ENCODE measurements around the gene FBXL14. TPM values are rescaled to one million over a fixed set of nuclear protein-coding genes. Genes with fewer than 3 reads are reported as not detected.

FBXL14 gene
- total and polyA plus RNA-seq, 2 of the 13 experiments (the other 11 are each of a cell fraction or from before 2014, with no cell fraction given) = 7.0 to 7.4 TPM

DNA sequence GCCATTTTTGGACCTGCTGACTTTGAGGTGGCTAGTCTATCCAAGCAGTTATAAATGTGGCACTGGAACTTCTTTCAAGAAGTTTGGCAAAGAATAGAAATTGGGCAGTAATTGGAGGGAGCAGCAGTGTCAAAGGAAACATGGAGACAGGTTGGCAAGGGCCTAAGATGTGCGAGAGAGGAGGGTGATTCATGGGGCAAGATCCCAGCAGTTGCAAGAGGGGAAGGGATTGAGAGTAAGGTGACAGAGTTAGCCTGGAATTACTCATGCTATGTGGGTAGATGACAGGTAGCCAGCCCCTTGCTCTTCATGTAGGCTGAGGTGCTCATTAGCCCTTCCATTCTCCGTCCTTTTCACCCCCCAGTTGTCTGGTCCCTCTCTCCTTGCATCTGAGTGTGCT lies 42.2 kb downstream of the FBXL14 start:
- Histone ChIP-seq H2AFZ (ENCODE audit: low read length) (no peak overlapping the region), H3K9ac (ENCODE audit: insufficient read depth, low read depth, low read length) (no peak overlapping the region), H3K9me3 (ENCODE audit: low read length) (no peaks in the 10 kb centered on the region), H3K79me2 (ENCODE audit: insufficient read depth, low read length) (no peaks in the 10 kb centered on the region), H3K27me3 (ENCODE audit: control insufficient read depth in 1 of 2, insufficient read depth in 2 of 2, low read length in 2 of 2) (peaks cover 4 to 36% of the 10 kb centered on the region in 2 experiments), H3K4me1 (ENCODE audit: insufficient read depth, low read length) (no peaks in the 10 kb centered on the region), H3K27ac (ENCODE audit: extremely low read length, insufficient read depth, low read length) (no peak overlapping the region), H3K4me3 (replicated peaks in 1 of 3; ENCODE audit: insufficient read depth in 1 of 3, low read depth in 2 of 3, low read length in 3 of 3) (no peak overlapping the region), H3K4me2 (ENCODE audit: low read depth, low read length) (no peak overlapping the region), H4K20me1 (ENCODE audit: insufficient read depth, low read length) (no peaks in the 10 kb centered on the region), H3K36me3 (replicated peaks in 1 of 2; ENCODE audit: control insufficient read depth in 1 of 2, insufficient read depth in 2 of 2, low read length in 2 of 2) (no peaks in the 10 kb centered on the region)
- POLR2A ChIA-PET = no interaction called here
- CTCF ChIA-PET (ENCODE audit: low intra/inter-chr PET ratio, low total read pairs) = no interaction called here
- in situ Hi-C loops (cut with HindIII; ENCODE audit: extremely low pct_ligation_motif_present, low pct_unique_long_range_greater_than_20kb) = no loop called here
- no peak for FAIRE-seq
- intact Hi-C loops (cut with micrococcal nuclease; ENCODE audit: unreplicated experiment) = no loop called here
- no peak for DNase-seq (ENCODE audit: low spot score)
- 33% methylated on average over 2 of the region's 2 CpGs for WGBS (ENCODE audit: low lambda C conversion rate)
- no TSS peak for BruUV-seq (replicated peaks)
- ATAC-seq = no peak
- TF ChIP-seq ZNF564 (CRISPR knock-in tag; IDR thresholded peaks at IDR 0.05) (no peak), KDM3A (CRISPR knock-in tag; IDR thresholded peaks at IDR 0.05; ENCODE audit: low read depth) (no peak), ZNF839 (CRISPR knock-in tag; IDR thresholded peaks at IDR 0.05; ENCODE audit: borderline replicate concordance) (no peak), CHCHD3 (CRISPR knock-in tag; IDR thresholded peaks at IDR 0.05) (no peak), MXD4 (CRISPR knock-in tag; IDR thresholded peaks at IDR 0.05) (no peak), SMYD3 (CRISPR knock-in tag; IDR thresholded peaks at IDR 0.05) (no peak), ZNF501 (CRISPR knock-in tag; IDR thresholded peaks at IDR 0.05) (no peak), ZFP36L2 (CRISPR knock-in tag; IDR thresholded peaks at IDR 0.05) (no peak), HMGA1 (CRISPR knock-in tag; conservative IDR thresholded peaks at IDR 0.05) (no peak), ZNF484 (CRISPR knock-in tag; IDR thresholded peaks at IDR 0.05; ENCODE audit: borderline replicate concordance, low read depth) (no peak)
- TF ChIP-seq, protein P1, sequence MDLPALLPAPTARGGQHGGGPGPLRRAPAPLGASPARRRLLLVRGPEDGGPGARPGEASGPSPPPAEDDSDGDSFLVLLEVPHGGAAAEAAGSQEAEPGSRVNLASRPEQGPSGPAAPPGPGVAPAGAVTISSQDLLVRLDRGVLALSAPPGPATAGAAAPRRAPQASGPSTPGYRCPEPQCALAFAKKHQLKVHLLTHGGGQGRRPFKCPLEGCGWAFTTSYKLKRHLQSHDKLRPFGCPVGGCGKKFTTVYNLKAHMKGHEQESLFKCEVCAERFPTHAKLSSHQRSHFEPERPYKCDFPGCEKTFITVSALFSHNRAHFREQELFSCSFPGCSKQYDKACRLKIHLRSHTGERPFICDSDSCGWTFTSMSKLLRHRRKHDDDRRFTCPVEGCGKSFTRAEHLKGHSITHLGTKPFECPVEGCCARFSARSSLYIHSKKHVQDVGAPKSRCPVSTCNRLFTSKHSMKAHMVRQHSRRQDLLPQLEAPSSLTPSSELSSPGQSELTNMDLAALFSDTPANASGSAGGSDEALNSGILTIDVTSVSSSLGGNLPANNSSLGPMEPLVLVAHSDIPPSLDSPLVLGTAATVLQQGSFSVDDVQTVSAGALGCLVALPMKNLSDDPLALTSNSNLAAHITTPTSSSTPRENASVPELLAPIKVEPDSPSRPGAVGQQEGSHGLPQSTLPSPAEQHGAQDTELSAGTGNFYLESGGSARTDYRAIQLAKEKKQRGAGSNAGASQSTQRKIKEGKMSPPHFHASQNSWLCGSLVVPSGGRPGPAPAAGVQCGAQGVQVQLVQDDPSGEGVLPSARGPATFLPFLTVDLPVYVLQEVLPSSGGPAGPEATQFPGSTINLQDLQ (CRISPR knock-in tag; IDR thresholded peaks at IDR 0.05) = no peak
- TF ChIP-seq, protein P2, sequence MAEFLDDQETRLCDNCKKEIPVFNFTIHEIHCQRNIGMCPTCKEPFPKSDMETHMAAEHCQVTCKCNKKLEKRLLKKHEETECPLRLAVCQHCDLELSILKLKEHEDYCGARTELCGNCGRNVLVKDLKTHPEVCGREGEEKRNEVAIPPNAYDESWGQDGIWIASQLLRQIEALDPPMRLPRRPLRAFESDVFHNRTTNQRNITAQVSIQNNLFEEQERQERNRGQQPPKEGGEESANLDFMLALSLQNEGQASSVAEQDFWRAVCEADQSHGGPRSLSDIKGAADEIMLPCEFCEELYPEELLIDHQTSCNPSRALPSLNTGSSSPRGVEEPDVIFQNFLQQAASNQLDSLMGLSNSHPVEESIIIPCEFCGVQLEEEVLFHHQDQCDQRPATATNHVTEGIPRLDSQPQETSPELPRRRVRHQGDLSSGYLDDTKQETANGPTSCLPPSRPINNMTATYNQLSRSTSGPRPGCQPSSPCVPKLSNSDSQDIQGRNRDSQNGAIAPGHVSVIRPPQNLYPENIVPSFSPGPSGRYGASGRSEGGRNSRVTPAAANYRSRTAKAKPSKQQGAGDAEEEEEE (CRISPR knock-in tag; IDR thresholded peaks at IDR 0.05; ENCODE audit: borderline replicate concordance) = no peak
- TF ChIP-seq, protein P3, sequence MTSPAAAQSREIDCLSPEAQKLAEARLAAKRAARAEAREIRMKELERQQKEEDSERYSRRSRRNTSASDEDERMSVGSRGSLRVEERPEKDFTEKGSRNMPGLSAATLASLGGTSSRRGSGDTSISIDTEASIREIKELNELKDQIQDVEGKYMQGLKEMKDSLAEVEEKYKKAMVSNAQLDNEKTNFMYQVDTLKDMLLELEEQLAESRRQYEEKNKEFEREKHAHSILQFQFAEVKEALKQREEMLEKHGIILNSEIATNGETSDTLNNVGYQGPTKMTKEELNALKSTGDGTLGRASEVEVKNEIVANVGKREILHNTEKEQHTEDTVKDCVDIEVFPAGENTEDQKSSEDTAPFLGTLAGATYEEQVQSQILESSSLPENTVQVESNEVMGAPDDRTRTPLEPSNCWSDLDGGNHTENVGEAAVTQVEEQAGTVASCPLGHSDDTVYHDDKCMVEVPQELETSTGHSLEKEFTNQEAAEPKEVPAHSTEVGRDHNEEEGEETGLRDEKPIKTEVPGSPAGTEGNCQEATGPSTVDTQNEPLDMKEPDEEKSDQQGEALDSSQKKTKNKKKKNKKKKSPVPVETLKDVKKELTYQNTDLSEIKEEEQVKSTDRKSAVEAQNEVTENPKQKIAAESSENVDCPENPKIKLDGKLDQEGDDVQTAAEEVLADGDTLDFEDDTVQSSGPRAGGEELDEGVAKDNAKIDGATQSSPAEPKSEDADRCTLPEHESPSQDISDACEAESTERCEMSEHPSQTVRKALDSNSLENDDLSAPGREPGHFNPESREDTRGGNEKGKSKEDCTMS (CRISPR knock-in tag; conservative IDR thresholded peaks at IDR 0.05) = no peak
- TF ChIP-seq, protein P4, sequence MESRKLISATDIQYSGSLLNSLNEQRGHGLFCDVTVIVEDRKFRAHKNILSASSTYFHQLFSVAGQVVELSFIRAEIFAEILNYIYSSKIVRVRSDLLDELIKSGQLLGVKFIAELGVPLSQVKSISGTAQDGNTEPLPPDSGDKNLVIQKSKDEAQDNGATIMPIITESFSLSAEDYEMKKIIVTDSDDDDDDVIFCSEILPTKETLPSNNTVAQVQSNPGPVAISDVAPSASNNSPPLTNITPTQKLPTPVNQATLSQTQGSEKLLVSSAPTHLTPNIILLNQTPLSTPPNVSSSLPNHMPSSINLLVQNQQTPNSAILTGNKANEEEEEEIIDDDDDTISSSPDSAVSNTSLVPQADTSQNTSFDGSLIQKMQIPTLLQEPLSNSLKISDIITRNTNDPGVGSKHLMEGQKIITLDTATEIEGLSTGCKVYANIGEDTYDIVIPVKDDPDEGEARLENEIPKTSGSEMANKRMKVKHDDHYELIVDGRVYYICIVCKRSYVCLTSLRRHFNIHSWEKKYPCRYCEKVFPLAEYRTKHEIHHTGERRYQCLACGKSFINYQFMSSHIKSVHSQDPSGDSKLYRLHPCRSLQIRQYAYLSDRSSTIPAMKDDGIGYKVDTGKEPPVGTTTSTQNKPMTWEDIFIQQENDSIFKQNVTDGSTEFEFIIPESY (CRISPR knock-in tag; IDR thresholded peaks at IDR 0.05) = no peak
- TF ChIP-seq, protein P5, sequence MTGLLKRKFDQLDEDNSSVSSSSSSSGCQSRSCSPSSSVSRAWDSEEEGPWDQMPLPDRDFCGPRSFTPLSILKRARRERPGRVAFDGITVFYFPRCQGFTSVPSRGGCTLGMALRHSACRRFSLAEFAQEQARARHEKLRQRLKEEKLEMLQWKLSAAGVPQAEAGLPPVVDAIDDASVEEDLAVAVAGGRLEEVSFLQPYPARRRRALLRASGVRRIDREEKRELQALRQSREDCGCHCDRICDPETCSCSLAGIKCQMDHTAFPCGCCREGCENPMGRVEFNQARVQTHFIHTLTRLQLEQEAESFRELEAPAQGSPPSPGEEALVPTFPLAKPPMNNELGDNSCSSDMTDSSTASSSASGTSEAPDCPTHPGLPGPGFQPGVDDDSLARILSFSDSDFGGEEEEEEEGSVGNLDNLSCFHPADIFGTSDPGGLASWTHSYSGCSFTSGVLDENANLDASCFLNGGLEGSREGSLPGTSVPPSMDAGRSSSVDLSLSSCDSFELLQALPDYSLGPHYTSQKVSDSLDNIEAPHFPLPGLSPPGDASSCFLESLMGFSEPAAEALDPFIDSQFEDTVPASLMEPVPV (CRISPR knock-in tag; IDR thresholded peaks at IDR 0.05) = no peak

Data from HepG2 (cell line).